GM19463 (cell line): ENCODE results near the gene RPTN.

Experiments used
- ATAC-seq: cut with Tn5 transposase; IDR thresholded peaks from one replicate; pipeline ENCODE4 v1.9.1; 2021; ENCODE audit warnings: mild to moderate bottlenecking, moderate library complexity; ENCODE audit not compliant: unreplicated experiment

Gene RPTN, protein sequence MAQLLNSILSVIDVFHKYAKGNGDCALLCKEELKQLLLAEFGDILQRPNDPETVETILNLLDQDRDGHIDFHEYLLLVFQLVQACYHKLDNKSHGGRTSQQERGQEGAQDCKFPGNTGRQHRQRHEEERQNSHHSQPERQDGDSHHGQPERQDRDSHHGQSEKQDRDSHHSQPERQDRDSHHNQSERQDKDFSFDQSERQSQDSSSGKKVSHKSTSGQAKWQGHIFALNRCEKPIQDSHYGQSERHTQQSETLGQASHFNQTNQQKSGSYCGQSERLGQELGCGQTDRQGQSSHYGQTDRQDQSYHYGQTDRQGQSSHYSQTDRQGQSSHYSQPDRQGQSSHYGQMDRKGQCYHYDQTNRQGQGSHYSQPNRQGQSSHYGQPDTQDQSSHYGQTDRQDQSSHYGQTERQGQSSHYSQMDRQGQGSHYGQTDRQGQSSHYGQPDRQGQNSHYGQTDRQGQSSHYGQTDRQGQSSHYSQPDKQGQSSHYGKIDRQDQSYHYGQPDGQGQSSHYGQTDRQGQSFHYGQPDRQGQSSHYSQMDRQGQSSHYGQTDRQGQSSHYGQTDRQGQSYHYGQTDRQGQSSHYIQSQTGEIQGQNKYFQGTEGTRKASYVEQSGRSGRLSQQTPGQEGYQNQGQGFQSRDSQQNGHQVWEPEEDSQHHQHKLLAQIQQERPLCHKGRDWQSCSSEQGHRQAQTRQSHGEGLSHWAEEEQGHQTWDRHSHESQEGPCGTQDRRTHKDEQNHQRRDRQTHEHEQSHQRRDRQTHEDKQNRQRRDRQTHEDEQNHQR

DNA sequence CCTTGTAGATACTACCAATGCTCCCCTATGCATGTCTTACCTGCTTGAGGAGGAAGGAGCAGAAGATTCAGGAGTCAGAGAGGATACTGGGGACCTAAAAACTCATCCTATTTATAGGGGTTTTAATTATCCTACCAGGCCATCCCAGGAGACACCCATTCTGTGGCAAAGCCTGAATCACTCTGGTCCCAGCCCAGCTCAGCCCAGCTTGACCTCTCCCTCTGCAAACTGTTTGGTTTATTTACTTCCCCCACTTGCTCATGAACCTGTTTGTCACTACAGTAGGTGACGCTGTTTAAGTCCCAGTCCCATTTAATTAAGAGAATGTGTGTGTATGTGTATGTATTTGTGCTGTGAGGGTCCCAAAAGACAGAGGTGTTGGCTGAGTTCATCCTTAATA is at the start of gene RPTN:
Gene RPTN (minus strand): TSS at position 85 of the 400 bp plus-strand sequence. CDS start 1,339 bp downstream, outside the sequence.
- ATAC-seq = no peak

DNA sequence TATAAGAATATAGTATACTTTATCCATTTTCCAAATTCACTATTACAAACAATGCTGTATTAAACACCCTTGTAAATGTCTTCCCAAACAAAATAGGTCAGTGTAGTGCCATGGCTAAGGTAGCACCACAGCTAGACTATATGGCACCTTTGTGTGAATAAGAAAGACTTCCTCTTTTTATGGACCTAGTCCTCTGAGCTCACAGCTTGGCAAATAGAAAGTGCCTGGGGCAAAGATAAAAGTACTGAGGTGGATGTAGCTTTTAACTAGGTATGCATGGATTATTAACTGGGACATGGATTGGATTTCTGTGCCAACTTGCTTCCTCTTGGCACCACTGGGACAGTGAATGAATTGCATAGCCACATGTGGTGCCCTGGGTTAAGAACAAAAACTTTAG is 40.0 kb upstream of the RPTN start:
- ATAC-seq = no peak

DNA sequence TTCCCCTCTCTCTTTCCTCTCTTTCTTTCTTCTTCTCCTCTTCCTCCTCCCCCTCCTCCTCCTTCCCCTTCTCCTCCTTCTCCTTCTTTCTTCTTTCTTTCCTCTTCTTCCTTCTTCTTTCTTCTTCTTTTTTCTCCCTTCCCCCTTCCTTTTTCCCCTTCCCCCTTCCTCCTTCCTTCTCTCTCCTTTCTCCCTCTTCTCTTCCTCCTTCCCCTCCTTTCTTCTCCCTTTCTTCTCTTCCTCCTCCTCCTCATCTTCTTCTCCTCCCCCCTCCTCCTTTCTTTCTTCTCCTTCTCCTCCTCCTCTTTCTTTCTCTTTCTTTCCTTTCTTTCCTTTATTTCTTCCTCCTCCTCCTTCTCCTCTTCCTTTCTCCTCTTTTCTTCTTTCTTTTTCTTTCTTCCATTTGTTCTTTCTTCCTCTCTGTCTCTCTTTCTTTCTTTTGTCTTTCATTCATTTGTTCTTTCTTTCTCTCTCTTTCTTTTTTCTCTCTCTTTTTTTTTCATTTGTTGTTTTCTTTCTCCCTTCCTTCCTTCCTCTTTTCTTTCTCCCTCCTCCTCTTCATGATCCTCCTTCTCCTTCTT is 38.4 kb upstream of the RPTN start:
- ATAC-seq = no peak

DNA sequence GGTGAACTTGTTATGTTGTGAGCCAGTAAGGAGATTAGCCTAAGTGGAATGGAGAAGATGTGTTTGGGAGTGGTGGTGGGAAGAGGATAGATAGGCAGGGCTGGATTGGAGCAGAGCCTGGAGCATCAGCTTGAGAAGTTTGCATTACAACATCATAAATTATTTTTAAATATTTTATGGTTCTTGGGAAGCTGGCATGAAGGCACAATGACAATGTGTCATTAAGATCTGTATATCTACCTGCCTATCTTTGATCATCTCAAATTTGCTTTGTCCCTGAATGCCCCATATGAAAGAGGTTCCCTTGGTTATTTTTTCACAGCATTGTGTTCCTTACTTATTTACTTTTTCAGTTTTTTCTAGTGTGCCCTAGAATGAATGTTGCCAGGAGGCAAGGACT is 32.7 kb upstream of the RPTN start:
- ATAC-seq = no peak

DNA sequence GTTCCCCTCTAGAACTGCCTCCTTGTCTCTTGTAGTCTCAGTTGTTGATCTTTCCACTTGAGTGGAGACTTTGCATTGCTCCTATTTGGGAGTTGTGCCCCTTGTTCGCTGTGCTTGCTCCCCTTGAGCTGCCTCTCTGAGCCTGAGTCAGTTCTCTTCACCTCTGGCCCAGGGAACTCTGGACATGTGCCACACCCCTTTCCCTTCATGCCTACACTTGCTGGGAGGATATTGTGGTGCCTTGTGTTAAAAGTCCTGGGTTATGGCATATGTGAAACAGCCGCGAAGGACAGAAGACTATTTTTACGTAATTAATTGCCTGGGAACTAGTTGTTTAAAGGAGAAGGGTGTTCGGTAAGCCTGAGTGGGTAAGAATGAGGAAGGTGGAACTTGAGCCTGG is 32.2 kb upstream of the RPTN start:
- ATAC-seq = no peak

DNA sequence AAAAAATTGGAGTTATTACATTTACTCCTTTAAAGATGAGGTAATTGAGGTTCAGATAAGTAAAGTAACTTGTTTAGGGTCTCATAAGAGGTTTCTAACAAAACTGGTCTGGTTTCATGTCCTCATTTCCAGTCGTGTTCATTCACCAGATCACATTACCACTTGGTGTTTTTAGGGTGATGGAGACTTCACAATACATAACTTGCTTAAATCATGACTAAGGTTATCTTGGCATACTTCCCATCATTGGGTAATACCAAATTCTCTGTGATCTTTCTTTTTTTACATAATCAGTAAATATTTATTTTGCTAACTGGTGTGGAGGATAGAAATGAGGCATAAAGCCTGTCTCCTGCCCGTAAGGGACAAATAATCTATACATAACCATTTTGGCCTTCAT is 31.6 kb upstream of the RPTN start:
- no peak for ATAC-seq

DNA sequence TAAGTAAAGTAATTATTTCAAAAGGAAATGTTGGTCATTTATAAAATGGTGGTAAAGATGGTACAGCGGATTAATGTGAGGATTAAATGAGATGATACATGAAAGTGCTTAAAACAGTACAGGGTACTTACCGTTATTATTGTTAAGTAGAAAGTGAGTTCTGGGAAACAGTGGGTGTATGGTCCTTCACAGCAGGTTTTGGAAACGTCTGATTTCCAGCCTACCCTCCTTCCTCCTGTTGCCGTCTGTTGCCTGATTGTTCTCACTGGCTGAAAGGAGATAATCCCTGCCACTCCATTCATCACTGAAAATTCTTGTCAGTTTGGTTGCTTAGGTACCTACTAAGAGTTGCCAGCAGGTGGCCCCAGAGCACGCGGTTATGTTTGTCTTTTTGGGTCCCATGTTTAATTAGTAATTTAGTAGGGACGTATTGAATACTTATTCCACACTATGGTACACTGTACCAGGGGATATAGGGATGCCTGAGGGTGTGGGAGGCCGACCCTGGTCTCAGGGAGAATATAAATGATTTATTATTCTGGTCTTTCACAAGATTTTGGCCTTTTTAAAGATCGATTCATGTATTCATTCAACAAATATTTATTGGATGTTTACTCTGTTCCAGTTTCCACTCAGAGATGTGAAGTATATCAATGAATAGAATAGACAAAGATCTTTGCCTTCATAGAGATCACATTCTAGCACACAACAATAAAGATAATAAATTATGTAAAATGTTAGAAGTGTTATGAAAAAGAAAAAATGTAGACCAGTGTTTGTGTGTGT is 30.8 kb upstream of the RPTN start:
- ATAC-seq = peak; percentile 51

DNA sequence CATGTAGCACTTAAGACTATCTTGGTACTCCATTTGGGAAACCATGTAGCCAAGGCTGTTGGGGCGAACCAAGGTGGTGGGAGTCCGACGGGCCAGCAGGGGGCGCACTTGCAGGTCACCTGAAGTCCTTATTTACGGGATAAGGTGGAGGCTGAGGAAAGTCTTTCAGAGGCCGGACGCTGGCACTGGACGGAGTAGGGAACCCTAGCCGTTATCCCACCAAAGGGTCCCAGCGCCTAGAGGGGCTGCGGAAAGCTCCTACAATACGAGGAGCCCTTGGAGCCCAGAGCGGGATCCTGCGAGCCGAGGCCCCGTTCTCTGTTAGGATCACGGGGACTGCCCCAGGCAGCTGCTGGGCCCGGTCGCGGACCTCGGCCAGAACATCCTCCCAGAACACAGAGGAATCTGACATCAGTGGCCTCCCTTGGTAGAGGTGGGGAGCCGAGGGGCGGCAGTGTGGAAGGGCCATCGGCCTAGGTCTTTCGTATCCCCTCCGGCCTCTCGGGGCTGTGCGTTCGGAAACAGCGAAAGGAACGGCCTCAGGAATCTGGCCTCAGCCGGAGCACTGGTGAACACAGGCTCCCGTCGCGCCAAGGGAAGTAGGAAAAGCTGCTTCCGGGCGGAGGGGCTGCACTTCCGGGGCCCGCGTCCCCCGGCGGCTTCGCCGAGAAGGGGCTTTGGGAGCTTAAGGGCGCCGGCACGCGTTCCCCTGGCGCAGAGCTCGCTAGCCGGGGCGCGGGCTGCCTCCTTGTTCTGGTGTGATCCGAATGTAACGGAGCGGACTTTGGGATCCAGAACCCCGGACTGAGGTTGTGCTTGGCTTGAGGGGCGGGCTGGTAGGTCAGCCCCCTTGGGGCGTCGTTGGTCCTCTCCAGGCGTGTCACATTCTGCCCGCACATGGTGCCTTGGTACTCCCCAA is 29.9 kb upstream of the RPTN start:
- ATAC-seq = no peak

DNA sequence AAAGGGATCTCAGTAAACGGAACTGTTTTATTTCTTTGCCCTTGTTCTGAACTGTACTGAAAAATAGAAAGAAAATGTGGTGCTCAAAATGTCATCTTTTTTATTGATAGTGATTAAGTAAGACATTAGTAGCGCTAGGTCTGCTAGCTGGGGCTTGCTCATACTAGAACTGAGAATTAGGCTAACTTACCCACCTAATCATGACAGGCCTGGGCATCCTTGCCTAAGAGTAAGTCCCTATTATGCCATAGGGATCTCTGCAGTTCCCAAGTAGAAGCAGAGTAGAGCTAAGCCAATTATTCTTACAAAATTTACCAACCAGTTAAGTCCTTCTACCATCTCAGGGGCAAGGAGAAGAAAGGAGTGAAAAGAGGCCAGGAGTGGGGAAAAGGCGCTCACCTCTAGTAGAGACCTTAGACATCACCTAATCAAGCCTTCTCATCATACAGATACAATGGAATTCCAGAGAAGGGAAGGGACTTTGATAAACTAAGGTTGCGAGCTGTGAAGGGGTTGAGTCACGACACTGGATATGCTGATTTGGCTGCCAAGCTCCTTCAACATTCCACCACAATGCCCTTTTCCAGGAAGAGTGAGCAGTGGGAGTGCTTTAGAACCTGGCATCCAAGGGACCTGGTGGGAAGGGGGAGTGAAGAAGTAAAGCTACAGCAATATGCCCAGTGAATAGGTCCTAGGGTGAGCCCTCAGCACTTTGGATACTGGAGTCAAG is 27.7 kb upstream of the RPTN start:
- no peak for ATAC-seq

DNA sequence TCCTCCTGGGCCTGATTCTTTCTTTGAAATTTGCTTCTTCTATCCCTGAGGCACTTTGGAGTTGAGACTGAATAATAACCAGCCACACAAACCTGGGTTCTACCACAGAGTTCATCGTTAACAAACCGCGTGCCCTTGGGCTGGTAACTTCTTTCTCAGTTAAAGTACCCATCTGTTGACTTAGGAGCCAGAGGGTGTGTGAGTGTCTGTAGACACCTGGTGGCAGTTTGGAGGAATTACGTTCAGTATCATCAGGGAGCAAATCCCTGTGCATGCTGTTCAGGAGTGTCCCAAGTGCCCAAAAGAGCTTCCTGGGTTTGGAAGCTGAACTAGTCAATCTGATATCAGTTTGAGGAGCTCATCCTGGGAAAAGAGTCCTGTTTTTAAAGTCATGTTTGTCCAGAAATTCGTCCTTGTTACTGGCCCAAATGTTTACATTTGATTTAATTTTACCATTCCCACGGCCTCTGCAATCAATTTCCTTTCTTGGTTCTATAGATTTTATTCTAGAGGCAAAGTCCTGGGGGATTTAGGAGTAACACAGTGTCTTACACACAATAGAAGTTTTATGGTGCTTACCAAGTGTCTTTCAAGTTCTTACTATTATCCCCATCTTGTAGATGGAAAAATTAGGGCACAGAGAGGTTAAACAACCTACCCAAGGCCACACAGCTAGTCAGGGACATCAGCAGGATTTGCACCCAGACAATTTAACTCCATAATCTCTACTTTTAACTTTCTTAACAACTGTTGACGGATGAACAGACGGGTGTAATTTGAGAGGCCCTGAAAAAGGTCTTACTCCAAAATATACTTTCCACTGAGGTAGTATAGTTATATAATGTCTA is 26.7 kb upstream of the RPTN start:
- ATAC-seq = no peak

DNA sequence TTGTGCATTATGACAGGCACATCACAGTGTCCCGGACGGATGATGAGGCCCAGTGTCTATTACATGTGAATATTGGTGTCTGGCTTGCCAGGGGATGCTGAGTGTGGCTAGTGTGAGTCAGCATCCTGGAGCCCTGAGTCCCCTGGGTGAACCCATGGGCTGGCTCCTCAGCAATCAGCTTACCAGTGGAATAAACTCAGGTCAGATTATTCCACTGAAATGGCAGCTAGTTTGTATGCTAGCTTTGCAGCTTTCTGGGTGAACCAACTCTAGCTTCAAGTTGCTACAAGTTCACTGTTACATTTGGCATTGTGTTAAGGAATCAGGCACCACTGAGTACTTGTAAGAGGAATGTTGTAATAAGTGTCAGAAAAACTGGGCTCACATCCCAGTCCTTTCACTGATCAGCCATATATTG is 23.9 kb upstream of the RPTN start:
- ATAC-seq = no peak

DNA sequence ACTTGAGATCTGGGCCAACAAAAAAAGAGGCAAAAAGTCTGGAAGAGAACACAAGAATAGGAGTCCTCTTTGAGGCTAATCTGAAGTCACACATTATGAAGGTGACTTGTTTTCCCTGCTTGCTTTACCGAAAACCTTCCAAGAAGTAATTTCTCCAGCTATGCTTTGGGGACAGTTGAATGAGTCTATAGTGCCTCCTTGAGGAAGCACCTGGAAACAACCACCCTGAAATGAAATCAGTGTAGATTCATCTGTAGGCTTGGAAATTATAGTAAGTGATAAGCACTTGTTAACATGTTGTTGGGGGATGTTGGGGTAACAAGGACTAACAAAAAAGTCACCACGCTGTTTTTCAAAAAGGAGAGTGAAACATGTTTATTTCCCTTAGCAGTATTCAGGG is 23.4 kb upstream of the RPTN start:
- no peak for ATAC-seq

DNA sequence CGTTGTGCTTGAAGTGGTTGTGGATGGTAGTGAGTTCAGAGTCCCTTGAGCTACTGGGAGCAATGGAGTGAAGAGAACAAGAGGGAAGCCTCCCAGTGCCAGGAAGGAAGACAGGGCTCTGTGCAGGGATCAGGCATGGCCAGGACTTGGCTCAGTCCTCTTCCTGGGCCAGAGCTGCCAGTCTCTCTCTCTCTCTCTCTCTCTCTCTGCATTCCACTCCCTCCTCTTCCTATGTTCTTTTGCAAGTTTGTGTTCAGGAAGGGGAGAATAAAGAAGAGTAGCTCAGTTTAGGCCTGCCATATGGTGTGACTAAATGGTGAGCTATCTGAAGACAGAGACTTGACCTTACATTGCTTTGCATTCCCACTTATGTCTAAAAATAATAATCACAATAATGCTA is 20.5 kb upstream of the RPTN start:
- ATAC-seq = no peak

DNA sequence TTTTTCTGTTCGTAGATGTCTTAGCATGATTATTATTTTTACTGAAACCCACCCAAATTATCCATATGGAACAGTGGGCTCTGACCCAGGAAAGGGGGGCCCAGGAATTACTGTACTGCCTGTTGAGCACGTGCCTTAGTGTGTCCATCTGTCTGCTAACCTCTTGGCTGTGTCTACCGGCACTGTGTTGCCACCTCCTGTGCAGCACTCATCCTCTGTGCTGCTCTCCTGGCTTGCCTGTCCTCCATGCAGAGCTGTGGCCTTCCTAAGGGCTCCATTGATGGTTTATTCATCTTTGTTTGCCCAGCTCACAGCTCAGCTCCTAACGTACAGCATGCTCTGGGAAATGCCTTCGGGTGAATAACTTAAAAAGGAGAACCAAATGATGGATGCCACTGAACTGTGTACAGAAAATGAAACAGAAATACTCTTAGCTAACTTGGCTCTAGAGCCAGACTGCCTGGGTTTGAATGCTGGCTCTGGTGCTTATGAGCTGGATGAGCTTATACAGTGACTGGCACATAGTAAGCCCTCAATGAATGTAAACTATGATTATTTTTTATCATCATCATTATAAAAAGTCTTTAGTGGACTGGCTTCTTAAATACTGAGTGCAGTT is 11.4 kb upstream of the RPTN start:
- ATAC-seq = no peak

DNA sequence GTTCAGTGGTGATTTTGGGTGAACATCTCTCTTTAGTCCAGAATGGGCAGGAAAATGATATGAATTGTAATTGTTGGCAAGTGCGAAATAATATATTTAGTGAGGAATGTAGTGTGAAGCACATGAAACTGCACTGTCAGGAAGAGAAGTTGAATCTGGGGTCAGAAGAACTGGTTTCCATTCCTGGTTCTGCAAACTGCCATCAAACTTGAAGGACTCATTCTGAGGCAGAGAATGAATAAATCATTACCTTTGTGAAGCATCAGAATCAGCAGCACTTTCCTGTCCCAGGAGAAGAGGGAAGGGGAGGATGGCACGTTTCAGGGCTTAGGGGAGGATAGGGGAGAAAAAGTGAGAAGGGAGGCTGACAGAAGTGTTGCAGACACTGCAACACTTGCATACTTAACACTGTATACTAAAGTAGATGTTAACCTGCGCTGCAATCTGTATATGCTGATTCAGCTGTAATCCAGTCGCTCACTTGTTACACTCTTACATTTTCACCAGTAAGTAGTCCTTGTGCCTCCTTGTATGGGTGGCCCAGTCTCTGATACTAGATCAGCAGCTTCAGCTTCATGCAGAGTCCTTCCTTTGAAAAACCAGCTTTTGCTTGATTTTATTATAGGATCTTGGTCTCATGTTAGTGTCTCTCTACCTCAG is 10.5 kb upstream of the RPTN start:
- no peak for ATAC-seq

DNA sequence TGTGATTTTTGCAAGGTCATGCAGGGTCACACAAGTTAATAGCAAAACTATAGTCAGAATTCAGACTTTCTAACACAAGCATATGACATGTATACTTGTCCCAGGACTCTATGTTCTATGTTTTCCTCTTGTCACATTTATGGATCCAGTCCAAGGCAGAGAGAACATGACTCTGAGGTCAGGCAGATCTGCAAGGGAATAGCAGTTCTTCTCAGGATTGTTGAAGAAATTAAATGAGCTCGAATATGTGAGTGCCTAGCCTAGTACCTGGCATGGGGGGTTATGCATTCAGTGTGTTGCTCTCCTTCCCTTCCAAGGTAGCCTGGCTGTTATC is 9.5 kb upstream of the RPTN start:
- no peak for ATAC-seq

DNA sequence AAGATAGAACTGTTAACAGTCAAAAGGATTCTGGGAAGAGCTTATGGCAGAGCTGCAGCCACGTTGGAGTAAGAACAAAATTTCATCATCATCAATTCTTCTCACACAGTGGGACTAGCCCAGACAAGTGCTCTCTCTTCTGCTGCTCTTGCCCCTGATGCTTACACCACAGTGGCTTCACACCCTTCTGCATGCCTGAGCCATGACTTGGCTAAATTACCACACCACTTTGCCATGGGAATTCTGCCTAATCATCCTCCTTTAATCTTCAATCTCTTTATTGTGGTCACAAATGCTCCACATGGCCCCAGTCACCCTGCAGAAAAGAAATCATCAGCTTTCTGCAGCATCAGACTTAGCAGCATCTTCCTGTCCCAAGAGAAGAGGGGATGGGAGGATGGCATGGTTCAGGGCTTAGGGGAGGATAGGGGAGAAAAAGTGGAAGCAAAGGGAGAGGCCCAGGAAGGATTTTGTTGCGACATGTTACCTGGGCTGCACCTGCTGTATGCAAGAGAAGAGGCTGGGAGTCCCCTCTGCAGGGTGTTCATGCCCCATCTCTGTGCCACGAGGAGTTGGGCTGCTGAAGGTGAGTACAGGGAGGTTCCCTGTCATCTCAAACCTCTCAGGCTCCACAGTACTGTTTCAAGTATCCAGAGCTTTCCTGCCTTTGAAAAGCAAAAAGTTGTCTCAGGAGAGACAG is 9.0 kb upstream of the RPTN start:
- ATAC-seq = no peak
